H1 (cell line): ENCODE data around the gene TSC1. TPM values are rescaled to one million over a fixed set of nuclear protein-coding genes. Genes with fewer than 3 reads are reported as not detected.

Source experiments
- CTCF ChIA-PET: fragments of 300-600 bp; sonication (Branson Sonifier 250); formaldehyde crosslinking; loops from one replicate; lab custom pipeline; 2021; ENCODE audit not compliant: partially characterized antibody; lab: Charles Lee
- POLR2A ChIA-PET: fragments of 300-600 bp; sonication (Branson Sonifier 250); formaldehyde crosslinking; loops from one replicate; lab custom pipeline; 2021; ENCODE audit warnings: inconsistent platforms; ENCODE audit not compliant: partially characterized antibody; lab: Charles Lee
- DNase-seq, 2 experiments: peaks; one replicate each; pipeline versions ENCODE4 v3.0.0 to v3.0.0-alpha.2; 2010 to 2022; ENCODE audit warnings: low spot score in 2 of 2, low read depth in 1 of 2, mixed read lengths in 1 of 2
- FAIRE-seq: peaks from 2 replicates; lab custom pipeline; 2011; peaks lifted over from hg19 to GRCh38; lab: Jason Lieb, UNC
- H2AFZ ChIP-seq: 2 replicates; pipeline ENCODE4 v1.8.1; 2012; ENCODE audit warnings: low read length, inconsistent platforms
- H2AK5ac ChIP-seq: 2 replicates; pipeline ENCODE4 v1.6.1; 2013; ENCODE audit warnings: low read depth, low read length
- H2BK120ac ChIP-seq: replicated peaks from 2 replicates; pipeline ENCODE3; 2013; ENCODE audit warnings: low read depth, low read length, inconsistent platforms
- H2BK12ac ChIP-seq: 2 replicates; pipeline ENCODE4 v1.6.1; 2013; ENCODE audit warnings: low read depth, low read length
- H2BK15ac ChIP-seq: 2 replicates; pipeline ENCODE4 v1.6.1; 2013; ENCODE audit warnings: low read length
- H2BK20ac ChIP-seq: 2 replicates; pipeline ENCODE4 v1.6.1; 2013; ENCODE audit warnings: low read length
- H2BK5ac ChIP-seq: 2 replicates; pipeline ENCODE4 v1.6.1; 2013; ENCODE audit warnings: low read depth, low read length
- H3K14ac ChIP-seq: 2 replicates; pipeline ENCODE4 v1.6.1; 2013; ENCODE audit warnings: inconsistent platforms; ENCODE audit not compliant: insufficient read length
- H3K18ac ChIP-seq: 2 replicates; pipeline ENCODE4 v1.6.1; 2013; ENCODE audit warnings: low read length; ENCODE audit errors: extremely low read depth
- H3K23ac ChIP-seq: 2 replicates; pipeline ENCODE4 v1.6.1; 2013; ENCODE audit warnings: inconsistent platforms; ENCODE audit not compliant: insufficient read length
- H3K23me2 ChIP-seq: 2 replicates; pipeline ENCODE4 v1.6.1; 2013; ENCODE audit warnings: low read depth, low read length
- H3K27ac ChIP-seq: 2 replicates; pipeline ENCODE4 v1.6.1; 2011; ENCODE audit warnings: low read depth, low read length, inconsistent platforms
- H3K27me3 ChIP-seq, 4 experiments: replicated peaks in 1 of 4; 1 replicate in 1 of 4; 2 replicates in 3 of 4; pipeline versions ENCODE4 v1.6.1 to v1.8.1; 2011 to 2013; ENCODE audit warnings: low read length in 3 of 4, mild to moderate bottlenecking in 3 of 4, inconsistent platforms in 2 of 4, mixed read lengths in 2 of 4, moderate library complexity in 1 of 4; ENCODE audit not compliant: control insufficient read depth in 3 of 4, insufficient read depth in 3 of 4; ENCODE audit errors: extremely low read depth in 1 of 4
- H3K36me3 ChIP-seq, 4 experiments: 2 replicates each; pipeline versions ENCODE4 v1.6.1 to v1.8.1; 2011 to 2013; ENCODE audit warnings: mild to moderate bottlenecking in 4 of 4, low read length in 3 of 4, moderate library complexity in 2 of 4, control low read depth in 1 of 4, inconsistent platforms in 1 of 4; ENCODE audit not compliant: insufficient read depth in 4 of 4, control insufficient read depth in 2 of 4
- H3K4ac ChIP-seq: replicated peaks from 2 replicates; pipeline ENCODE3; 2013; ENCODE audit warnings: low read length, low read depth, mixed read lengths, inconsistent platforms; ENCODE audit not compliant: insufficient read length
- H3K4me1 ChIP-seq, 4 experiments: replicated peaks in 1 of 4; 1 replicate in 1 of 4; 2 replicates in 3 of 4; pipeline versions ENCODE4 v1.6.1 to v1.8.1; 2011 to 2013; ENCODE audit warnings: low read length in 3 of 4, inconsistent platforms in 2 of 4, mixed read lengths in 1 of 4; ENCODE audit not compliant: insufficient read depth in 4 of 4, control insufficient read depth in 3 of 4
- H3K4me2 ChIP-seq, 2 experiments: 2 replicates each; pipeline versions ENCODE4 v1.6.1 to v1.8.1; 2011 to 2013; ENCODE audit warnings: low read depth in 2 of 2, low read length in 2 of 2, control low read depth in 1 of 2, inconsistent platforms in 1 of 2, mild to moderate bottlenecking in 1 of 2; ENCODE audit not compliant: insufficient read depth in 1 of 2
- H3K4me3 ChIP-seq, 4 experiments: fragments of 200-600, 300-600 bp in 1 of 4; sonication (generic), shearing (Covaris generic), sonication (Bioruptor Twin) in 1 of 4; 2 replicates each; pipeline versions ENCODE4 v1.5.1 to v1.8.1; 2011 to 2016; ENCODE audit warnings: low read length in 4 of 4, low read depth in 3 of 4, control low read depth in 2 of 4, inconsistent platforms in 2 of 4, mild to moderate bottlenecking in 2 of 4, mixed read lengths in 1 of 4, moderate library complexity in 1 of 4; ENCODE audit not compliant: insufficient read depth in 2 of 4; ENCODE audit errors: extremely low read depth in 1 of 4
- H3K56ac ChIP-seq: replicated peaks from 2 replicates; pipeline ENCODE3; 2013; ENCODE audit warnings: low read depth, mild to moderate bottlenecking, mixed read lengths, low read length, inconsistent platforms; ENCODE audit not compliant: insufficient read length
- H3K79me1 ChIP-seq: 2 replicates; pipeline ENCODE4 v1.6.1; 2013; ENCODE audit warnings: low read depth, low read length, control low read depth
- H3K79me2 ChIP-seq, 2 experiments: 2 replicates each; pipeline versions ENCODE4 v1.6.1 to v1.8.1; 2012 to 2013; ENCODE audit warnings: low read length in 2 of 2, mild to moderate bottlenecking in 2 of 2, inconsistent platforms in 1 of 2; ENCODE audit not compliant: insufficient read depth in 2 of 2, control insufficient read depth in 1 of 2
- H3K9ac ChIP-seq, 4 experiments: replicated peaks in 1 of 4; 1 replicate in 1 of 4; 2 replicates in 3 of 4; pipeline versions ENCODE4 v1.6.1 to v1.8.1; 2011 to 2013; ENCODE audit warnings: low read depth in 3 of 4, low read length in 3 of 4, control low read depth in 2 of 4, mild to moderate bottlenecking in 2 of 4, moderate library complexity in 2 of 4, inconsistent platforms in 1 of 4; ENCODE audit errors: extremely low read depth in 1 of 4
- H3K9me3 ChIP-seq, 2 experiments: 2 replicates each; pipeline versions ENCODE4 v1.6.1 to v1.8.1; 2012 to 2013; ENCODE audit warnings: mild to moderate bottlenecking in 2 of 2, moderate library complexity in 2 of 2, control low read depth in 1 of 2, inconsistent platforms in 1 of 2, low read depth in 1 of 2, low read length in 1 of 2, mixed read lengths in 1 of 2; ENCODE audit not compliant: insufficient read depth in 2 of 2
- H4K20me1 ChIP-seq, 2 experiments: replicated peaks in 1 of 2; 2 replicates each; pipeline versions ENCODE3 to v1.8.1; 2011 to 2013; ENCODE audit warnings: inconsistent platforms in 2 of 2, low read length in 2 of 2, mild to moderate bottlenecking in 1 of 2; ENCODE audit not compliant: insufficient read depth in 2 of 2, control insufficient read depth in 1 of 2
- H4K5ac ChIP-seq: 2 replicates; pipeline ENCODE4 v1.6.1; 2013; ENCODE audit warnings: low read length, low read depth, mixed read lengths, inconsistent platforms; ENCODE audit not compliant: insufficient read length
- H4K8ac ChIP-seq: 2 replicates; pipeline ENCODE4 v1.8.0; 2013; ENCODE audit warnings: mild to moderate bottlenecking, moderate library complexity, low read length, inconsistent platforms; ENCODE audit not compliant: insufficient read depth; ENCODE audit errors: extremely low read depth
- H4K91ac ChIP-seq: replicated peaks from 2 replicates; pipeline ENCODE3; 2013; ENCODE audit warnings: low read length, mixed read lengths, inconsistent platforms; ENCODE audit not compliant: insufficient read length
- ASH2L ChIP-seq: fragments of 200-600, 300-600 bp; sonication (generic); IDR thresholded peaks from one replicate; pipeline ENCODE4 v1.7.1; 2017; ENCODE audit warnings: low read length
- ATF3 ChIP-seq: IDR thresholded peaks from 2 replicates; pipeline ENCODE4 v1.6.1; 2011; ENCODE audit warnings: low read depth, mild to moderate bottlenecking, low read length; ENCODE audit not compliant: insufficient read depth
- CBX5 ChIP-seq: fragments of 300-800, 300-1000 bp; sonication (generic); IDR thresholded peaks from 2 replicates; pipeline ENCODE4 v1.7.1; 2016; ENCODE audit warnings: antibody characterized with exemption, low read length, low read depth
- CHD1 ChIP-seq: IDR thresholded peaks from 2 replicates; pipeline ENCODE4 v1.6.1; 2012; ENCODE audit warnings: low read depth, low read length, improper control_type of control experiment
- EP300 ChIP-seq, 2 experiments: IDR thresholded peaks; 1 replicate in 1 of 2; 2 replicates in 1 of 2; pipeline ENCODE4 v1.6.1; 2011 to 2012; ENCODE audit warnings: low read depth in 2 of 2, low read length in 2 of 2, mild to moderate bottlenecking in 2 of 2, borderline replicate concordance in 1 of 2, inconsistent platforms in 1 of 2, moderate library complexity in 1 of 2
- EZH2 ChIP-seq: fragments of 200-600 bp; sonication (generic); IDR thresholded peaks from 2 replicates; pipeline ENCODE4 v1.7.1; 2012; ENCODE audit warnings: low read depth, mild to moderate bottlenecking, moderate library complexity, low read length, inconsistent platforms; ENCODE audit not compliant: severe bottlenecking
- FOSL1 ChIP-seq: IDR thresholded peaks from 2 replicates; pipeline ENCODE4 v1.6.1; 2011; ENCODE audit warnings: mild to moderate bottlenecking, low read depth, low read length, moderate library complexity; ENCODE audit not compliant: insufficient read depth
- GTF2F1 ChIP-seq: IDR thresholded peaks from 2 replicates; pipeline ENCODE4 v1.6.1; 2012; ENCODE audit warnings: low read depth, low read length, improper control_type of control experiment, borderline replicate concordance
- HDAC2 ChIP-seq, 2 experiments: fragments of 300-600 bp in 1 of 2; sonication (generic) in 1 of 2; IDR thresholded peaks; 2 replicates each; pipeline ENCODE4 v1.6.1; 2011 to 2012; ENCODE audit warnings: low read depth in 2 of 2, low read length in 2 of 2, mild to moderate bottlenecking in 2 of 2, moderate library complexity in 2 of 2, borderline replicate concordance in 1 of 2, inconsistent platforms in 1 of 2
- JUND ChIP-seq: IDR thresholded peaks from 2 replicates; pipeline ENCODE4 v1.6.1; 2011; ENCODE audit warnings: mild to moderate bottlenecking, improper control_type of control experiment, low read length
- RXRA ChIP-seq: IDR thresholded peaks from 2 replicates; pipeline ENCODE4 v1.6.1; 2011; ENCODE audit warnings: low read depth, mild to moderate bottlenecking, low read length, moderate library complexity; ENCODE audit not compliant: insufficient read depth
- SP1 ChIP-seq: IDR thresholded peaks from 2 replicates; pipeline ENCODE4 v1.6.1; 2011; ENCODE audit warnings: low read depth, low read length
- TBP ChIP-seq: IDR thresholded peaks from 2 replicates; pipeline ENCODE4 v1.6.1; 2011; ENCODE audit warnings: low read depth, low read length, improper control_type of control experiment
- TEAD4 ChIP-seq: IDR thresholded peaks from 2 replicates; pipeline ENCODE4 v1.6.1; 2012; ENCODE audit warnings: low read depth, low read length, inconsistent platforms, mixed read lengths
- whole genome bisulfite sequencing, 2 experiments: shearing (Covaris generic) in 1 of 2; methylation state at CpG; one replicate each; pipeline versions ENCODE4 v1.1.6 to v1.1.7; 2013 to 2015; ENCODE audit warnings: low lambda C conversion rate in 2 of 2, mixed read lengths in 2 of 2, inconsistent platforms in 1 of 2, low coverage in 1 of 2, missing lambda C conversion rate in 1 of 2; ENCODE audit not compliant: insufficient replicate concordance in 2 of 2, insufficient coverage in 1 of 2, insufficient read length in 1 of 2; ENCODE audit errors: extremely low coverage in 1 of 2, missing lambda C conversion rate in 1 of 2; 5-methylcytosine and 5-hydroxymethylcytosine counted together
- polyA plus RNA-seq, 7 experiments: library from polyadenylated mRNA; depleted of rRNA in 3 of 7; stranded (reverse) in 5 of 7; unstranded in 2 of 7; fragments of >200 nt in 5 of 7; fragments of 200-250 nt in 2 of 7; gene quantifications; 1 replicate in 5 of 7; 2 replicates in 1 of 7; 4 replicates in 1 of 7; pipeline versions ENCODE4 v1.2.1 to v1.2.3, GENCODE V29; 2011 to 2013; ENCODE audit warnings: missing spikeins in 2 of 7, mixed read lengths in 2 of 7
- total RNA-seq: library from RNA; stranded (reverse); fragmentation: NEBNext Ultra II Directional; extraction: Animal tissue kit (Norgen Biotek cat#: 25700); gene quantifications from 2 replicates; pipeline ENCODE4 v1.2.1, GENCODE V29; 2021

The TSC1 gene
- total and polyA plus RNA-seq, 2 of the 8 experiments (the other 6 are each of a cell fraction or from before 2014, with no cell fraction given), result 37.2 to 46.0 TPM

GRCh38 chr9:132896264-132896663 lies 48.2 kb downstream of the TSC1 start:
- Histone ChIP-seq H3K23me2 (no peaks in the 10 kb centered on the region), H2AFZ (no peak overlapping the region), H3K14ac (no peak overlapping the region), H4K20me1 (peaks cover 0 to 4% of the 10 kb centered on the region in 2 experiments), H3K79me2 (no peaks in the 10 kb centered on the region), H2BK12ac (no peak overlapping the region), H3K9ac (no peak overlapping the region), H2BK5ac (no peak overlapping the region), H3K79me1 (no peaks in the 10 kb centered on the region), H2AK5ac (no peak overlapping the region), H3K27ac (no peak overlapping the region), H3K4me2 (no peak overlapping the region), H4K5ac (no peak overlapping the region), H3K56ac (no peak overlapping the region), H3K4me3 (no peak overlapping the region), H4K8ac (no peak overlapping the region), H3K36me3 (peaks cover 22 to 61% (median 45%) of the 10 kb centered on the region in 4 experiments), H2BK15ac (no peak overlapping the region), H3K23ac (no peak overlapping the region), H4K91ac (no peak overlapping the region), H3K18ac (no peak overlapping the region), H2BK120ac (no peak overlapping the region), H3K27me3 (no peaks in the 10 kb centered on the region), H3K4me1 (no peaks in the 10 kb centered on the region), H3K9me3 (no peaks in the 10 kb centered on the region), H2BK20ac (no peak overlapping the region), H3K4ac (no peak overlapping the region)
- ChIA-PET CTCF (interaction anchor here (0.5 to 1.8 kb wide), 10 partner anchors 9 to 212 kb away, joined by 3 to 9 read pairs (median 4); no protein-coding TSS in a partner anchor), POLR2A (interaction anchor here (1.1 kb wide), 1 partner anchor 19 kb away, joined by 3 read pairs; the partner anchor contains the start of gene AK8)
- 84% methylated on average over 13 of the region's 13 CpGs; no CpG with 5 or more reads in 1 of the 2 experiments for WGBS, 2 experiments
- no peak for DNase-seq
- FAIRE-seq, result no peak
- TF ChIP-seq ASH2L (no peak), ATF3 (no peak), FOSL1 (no peak), TBP (no peak), EZH2 (no peak), GTF2F1 (no peak), EP300 (IDR thresholded peaks at IDR 0.05; ENCODE audit: borderline replicate concordance in 1 of 2, low read depth in 2 of 2, low read length in 2 of 2) (no peak), CBX5 (no peak), CHD1 (no peak), RXRA (no peak), JUND (no peak), HDAC2 (IDR thresholded peaks at IDR 0.05; ENCODE audit: borderline replicate concordance in 1 of 2, low read depth in 2 of 2, low read length in 2 of 2) (no peak), TEAD4 (no peak), SP1 (no peak)
